H9 (cell line): ENCODE data around the gene SCAF11. TPM values are rescaled to one million over a fixed set of nuclear protein-coding genes. Genes with fewer than 3 reads are reported as not detected.

Experiments
- DNase-seq: peaks from one replicate; pipeline ENCODE4 v3.0.0-alpha.2; 2017
- H2AFZ ChIP-seq: one replicate; pipeline ENCODE4 v1.6.1; 2013; ENCODE audit warnings: mild to moderate bottlenecking, low read length, control low read depth, moderate library complexity
- H2AK5ac ChIP-seq: 2 replicates; pipeline ENCODE4 v1.6.1; 2013; ENCODE audit warnings: low read length, control low read depth, mixed read lengths; ENCODE audit not compliant: insufficient read length
- H2BK120ac ChIP-seq: one replicate; pipeline ENCODE4 v1.6.1; 2013; ENCODE audit warnings: low read depth, mild to moderate bottlenecking, low read length, control low read depth, inconsistent platforms; ENCODE audit not compliant: poor library complexity, severe bottlenecking
- H2BK12ac ChIP-seq: 2 replicates; pipeline ENCODE4 v1.6.1; 2013; ENCODE audit warnings: low read length, control low read depth, mixed read lengths, low read depth; ENCODE audit not compliant: insufficient read length
- H2BK15ac ChIP-seq: 2 replicates; pipeline ENCODE4 v1.6.1; 2013; ENCODE audit warnings: low read depth, low read length, control low read depth
- H2BK20ac ChIP-seq: one replicate; pipeline ENCODE4 v1.6.1; 2013; ENCODE audit warnings: low read depth, mild to moderate bottlenecking, low read length, control low read depth, inconsistent platforms; ENCODE audit not compliant: poor library complexity, severe bottlenecking
- H2BK5ac ChIP-seq: 2 replicates; pipeline ENCODE4 v1.6.1; 2013; ENCODE audit warnings: low read length, control low read depth, mixed read lengths; ENCODE audit not compliant: insufficient read length
- H3K14ac ChIP-seq: 2 replicates; pipeline ENCODE4 v1.6.1; 2013; ENCODE audit warnings: low read length, control low read depth; ENCODE audit not compliant: insufficient read depth
- H3K18ac ChIP-seq: 2 replicates; pipeline ENCODE4 v1.6.1; 2013; ENCODE audit warnings: low read depth, mild to moderate bottlenecking, mixed read lengths, low read length, control low read depth; ENCODE audit not compliant: insufficient read length
- H3K23ac ChIP-seq: 2 replicates; pipeline ENCODE4 v1.6.1; 2013; ENCODE audit warnings: low read length, control low read depth, mixed read lengths, low read depth; ENCODE audit not compliant: insufficient read length
- H3K23me2 ChIP-seq: 2 replicates; pipeline ENCODE4 v1.6.1; 2013; ENCODE audit warnings: low read depth, mild to moderate bottlenecking, mixed read lengths, low read length, control low read depth; ENCODE audit not compliant: insufficient read length, poor library complexity, severe bottlenecking
- H3K27ac ChIP-seq: 2 replicates; pipeline ENCODE4 v1.5.1; 2013; ENCODE audit warnings: low read length, control low read depth, mixed read lengths, low read depth; ENCODE audit not compliant: insufficient read length
- H3K27me3 ChIP-seq: 2 replicates; pipeline ENCODE4 v1.6.1; 2013; ENCODE audit warnings: low read length, control low read depth, inconsistent platforms; ENCODE audit not compliant: insufficient read depth
- H3K4ac ChIP-seq: 2 replicates; pipeline ENCODE4 v1.6.1; 2013; ENCODE audit warnings: low read depth, mild to moderate bottlenecking, control low read depth, inconsistent platforms, low read length, moderate library complexity
- H3K4me1 ChIP-seq: 2 replicates; pipeline ENCODE4 v1.6.1; 2013; ENCODE audit warnings: low read length, control low read depth, inconsistent platforms; ENCODE audit not compliant: insufficient read depth
- H3K4me2 ChIP-seq: 2 replicates; pipeline ENCODE4 v1.6.1; 2013; ENCODE audit warnings: low read length, control low read depth, mixed read lengths; ENCODE audit not compliant: insufficient read length, insufficient read depth
- H3K56ac ChIP-seq: 2 replicates; pipeline ENCODE4 v1.6.1; 2013; ENCODE audit warnings: low read depth, mild to moderate bottlenecking, mixed read lengths, low read length, control low read depth; ENCODE audit not compliant: insufficient read length
- H3K79me1 ChIP-seq: 2 replicates; pipeline ENCODE4 v1.6.1; 2013; ENCODE audit warnings: low read depth, mild to moderate bottlenecking, moderate library complexity, low read length, control low read depth, inconsistent platforms; ENCODE audit not compliant: insufficient read depth, poor library complexity, severe bottlenecking
- H3K79me2 ChIP-seq: 2 replicates; pipeline ENCODE4 v1.6.1; 2013; ENCODE audit warnings: low read length, control low read depth, inconsistent platforms; ENCODE audit not compliant: insufficient read depth
- H3K9ac ChIP-seq: 2 replicates; pipeline ENCODE4 v1.6.1; 2013; ENCODE audit warnings: low read length, control low read depth, mixed read lengths; ENCODE audit not compliant: insufficient read length; ENCODE audit errors: extremely low read depth
- H3K9me3 ChIP-seq: one replicate; pipeline ENCODE4 v1.6.1; 2013; ENCODE audit warnings: low read depth, low read length, inconsistent platforms; ENCODE audit not compliant: control insufficient read depth
- H3T11ph ChIP-seq: one replicate; pipeline ENCODE4 v1.6.1; 2013; ENCODE audit warnings: mild to moderate bottlenecking, low read length, control low read depth, inconsistent platforms
- H4K20me1 ChIP-seq: one replicate; pipeline ENCODE4 v1.6.1; 2013; ENCODE audit not compliant: control insufficient read depth, insufficient read length, insufficient read depth
- H4K5ac ChIP-seq: 2 replicates; pipeline ENCODE4 v1.6.1; 2013; ENCODE audit warnings: low read depth, mild to moderate bottlenecking, mixed read lengths, low read length, control low read depth; ENCODE audit not compliant: insufficient read length
- H4K8ac ChIP-seq: replicated peaks from 2 replicates; pipeline ENCODE4 v1.6.1; 2013; ENCODE audit warnings: low read length, control low read depth, mixed read lengths, low read depth; ENCODE audit not compliant: insufficient read length
- H4K91ac ChIP-seq: 2 replicates; pipeline ENCODE4 v1.6.1; 2013; ENCODE audit warnings: low read depth, mild to moderate bottlenecking, moderate library complexity, mixed read lengths, low read length, control low read depth; ENCODE audit not compliant: insufficient read length
- H3K27ac Mint-ChIP-seq, 3 experiments: 2 replicates in 2 of 3; 3 replicates in 1 of 3; pipeline ENCODE4 v1.8.0; 2020 to 2021; ENCODE audit warnings: mixed read lengths in 3 of 3, mild to moderate bottlenecking in 1 of 3, moderate library complexity in 1 of 3
- H3K27me3 Mint-ChIP-seq: 2 replicates; pipeline ENCODE4 v1.8.0; 2021; ENCODE audit warnings: low read depth, mild to moderate bottlenecking, moderate library complexity, mixed read lengths
- H3K36me3 Mint-ChIP-seq, 3 experiments: 2 replicates in 2 of 3; 3 replicates in 1 of 3; pipeline ENCODE4 v1.8.0; 2020 to 2021; ENCODE audit warnings: low read depth in 3 of 3, mixed read lengths in 3 of 3; ENCODE audit not compliant: insufficient read depth in 1 of 3
- H3K4me1 Mint-ChIP-seq, 2 experiments: 2 replicates each; pipeline ENCODE4 v1.8.0; 2020; ENCODE audit warnings: mixed read lengths in 2 of 2
- H3K4me3 Mint-ChIP-seq, 2 experiments: 2 replicates in 1 of 2; 3 replicates in 1 of 2; pipeline ENCODE4 v1.8.0; 2020 to 2021; ENCODE audit warnings: mild to moderate bottlenecking in 2 of 2, mixed read lengths in 2 of 2, moderate library complexity in 1 of 2
- H3K9me3 Mint-ChIP-seq, 2 experiments: 2 replicates in 1 of 2; 3 replicates in 1 of 2; pipeline ENCODE4 v1.8.0; 2020; ENCODE audit warnings: mild to moderate bottlenecking in 2 of 2, mixed read lengths in 2 of 2, moderate library complexity in 1 of 2
- CTCF ChIP-seq: fragments of 200-600 bp; sonication (generic); conservative IDR thresholded peaks from 3 replicates; pipeline ENCODE4 v1.8.0; 2021; ENCODE audit warnings: antibody characterized with exemption, mild to moderate bottlenecking
- WGBS: extraction: QIAGEN DNeasy Blood & Tissue Kit; methylation state at CpG from one replicate; pipeline ENCODE4 v1.1.7; 2013; ENCODE audit warnings: missing lambda C conversion rate, low lambda C conversion rate, mixed read lengths; ENCODE audit not compliant: insufficient read length; ENCODE audit errors: extremely low coverage; 5-methylcytosine and 5-hydroxymethylcytosine counted together
- total RNA-seq: library from RNA; stranded (reverse); gene quantifications from 2 replicates; pipeline ENCODE4 v1.2.1, GENCODE V29; 2021

Gene SCAF11
- total RNA-seq, 1 experiment from 2014 or later, result 90.8 TPM

- Histone ChIP-seq H3K27ac (no peak overlapping the region), H4K20me1 (no peaks in the 10 kb centered on the region), H3T11ph (no peak overlapping the region), H2BK15ac (no peak overlapping the region), H3K56ac (no peak overlapping the region), H3K4me1 (no peaks in the 10 kb centered on the region), H2BK5ac (no peak overlapping the region), H3K23me2 (no peaks in the 10 kb centered on the region), H4K8ac (no peak overlapping the region), H3K4ac (no peak overlapping the region), H3K79me2 (no peaks in the 10 kb centered on the region), H2AFZ (no peak overlapping the region), H3K9ac (no peak overlapping the region), H2AK5ac (no peak overlapping the region), H3K79me1 (no peaks in the 10 kb centered on the region), H3K14ac (no peak overlapping the region), H3K18ac (no peak overlapping the region), H4K91ac (no peak overlapping the region), H3K27me3 (no peaks in the 10 kb centered on the region), H3K23ac (no peak overlapping the region), H2BK20ac (no peak overlapping the region), H3K4me2 (no peak overlapping the region), H2BK12ac (no peak overlapping the region), H2BK120ac (no peak overlapping the region), H4K5ac (no peak overlapping the region), H3K9me3 (no peaks in the 10 kb centered on the region)
- no peaks in the 10 kb centered on the region for H3K27me3 Mint-ChIP-seq
- H3K4me1 Mint-ChIP-seq, result no peaks in the 10 kb centered on the region
- no CpG with 5 or more reads among the region's 2 CpGs for WGBS
- peaks cover 0 to 1% (median 0%) of the 10 kb centered on the region in 3 experiments; a peak in 1 of 7 replicates for H3K36me3 Mint-ChIP-seq
- no peak overlapping the region for H3K27ac Mint-ChIP-seq
- no peak overlapping the region for H3K4me3 Mint-ChIP-seq
- DNase-seq, result no peak
- TF ChIP-seq CTCF, result no peak
- H3K9me3 Mint-ChIP-seq, result no peaks in the 10 kb centered on the region
Measured at GRCh38 chr12:45913631-45914030, 76.7 kb downstream of the SCAF11 start.
